HG03280 (cell line): ENCODE results near the gene SEC23B.
"Not testable (repeated sequence)": the region's sequence is repeated elsewhere in the genome, so short reads cannot be mapped to it uniquely, and the experiment has no call there.

Experiments used
- ATAC-seq: cut with Tn5 transposase; IDR thresholded peaks from one replicate; pipeline ENCODE4 v1.9.1; 2021; ENCODE audit warnings: mild to moderate bottlenecking, moderate library complexity; ENCODE audit not compliant: unreplicated experiment

Gene SEC23B

DNA sequence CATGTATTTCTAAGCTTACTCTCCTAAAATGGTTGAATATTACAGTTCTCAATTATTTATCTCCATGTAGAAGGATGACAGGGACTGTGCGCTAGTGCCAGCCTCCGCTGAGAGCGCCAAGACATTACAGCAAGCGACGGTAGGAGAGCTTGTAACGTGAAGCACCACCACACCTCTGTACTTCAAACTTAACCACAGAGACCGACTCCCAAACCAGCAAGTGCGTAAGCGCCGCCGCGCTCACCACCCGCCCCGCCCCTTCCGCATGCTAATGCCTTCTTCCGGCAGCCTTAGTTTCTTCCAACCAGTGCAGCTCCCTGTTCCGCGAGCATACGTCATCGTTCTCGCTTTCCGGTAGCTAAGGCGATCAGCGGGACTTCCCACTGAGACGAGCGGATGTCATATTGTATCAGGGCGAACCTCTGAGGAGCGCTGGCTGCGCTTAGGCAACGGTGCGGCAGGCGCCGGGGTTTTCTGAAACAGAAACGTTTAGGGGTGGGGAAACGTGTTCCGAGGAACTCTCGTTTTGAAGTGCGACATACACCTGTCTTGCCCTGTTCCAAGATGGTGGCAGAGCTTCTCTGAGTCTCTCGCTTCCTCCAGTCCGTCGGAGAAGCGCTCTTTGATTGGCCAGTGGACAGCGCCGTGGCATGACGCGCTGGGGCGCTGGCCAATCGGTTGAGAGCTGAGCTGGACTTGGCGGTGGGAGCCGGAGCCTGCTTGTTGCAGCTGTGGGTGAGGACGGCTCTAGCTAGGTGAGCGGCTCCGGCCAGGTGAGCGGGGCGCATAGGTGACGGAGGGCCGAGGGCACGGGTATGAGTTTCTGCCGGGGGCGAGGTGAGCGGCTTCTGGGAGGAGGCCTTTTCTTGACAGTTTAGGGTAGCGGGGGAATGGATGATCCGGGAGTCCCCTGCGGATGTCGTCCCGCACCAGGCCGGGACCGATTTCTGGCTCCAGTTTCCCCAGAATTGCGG, at the start of gene SEC23B:
Gene SEC23B (plus strand): TSS at position 723 of the 974 bp plus-strand sequence. CDS start 2,896 bp downstream, outside the sequence.
- peak; percentile 94 for ATAC-seq

GRCh38 chr20:18465536-18466200, 42.1 kb upstream of the SEC23B start:
- ATAC-seq, result no peak

DNA sequence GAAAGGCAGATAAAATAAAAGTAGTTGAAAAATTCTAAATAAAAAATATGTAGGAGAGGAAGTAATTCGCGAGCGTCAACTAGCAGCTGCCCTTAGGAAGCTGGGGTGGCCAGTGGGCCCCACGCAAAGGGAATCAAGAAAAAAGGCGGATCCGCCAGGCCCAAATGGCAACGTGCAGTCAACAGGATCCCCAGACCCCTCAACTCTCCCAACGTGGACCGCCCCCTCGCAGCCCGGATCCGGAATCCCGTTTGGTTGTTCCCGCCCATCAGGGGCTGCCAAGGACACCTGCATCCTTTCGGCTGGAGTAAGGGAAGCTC, 41.2 kb upstream of the SEC23B start:
- peak; percentile 28 for ATAC-seq

DNA sequence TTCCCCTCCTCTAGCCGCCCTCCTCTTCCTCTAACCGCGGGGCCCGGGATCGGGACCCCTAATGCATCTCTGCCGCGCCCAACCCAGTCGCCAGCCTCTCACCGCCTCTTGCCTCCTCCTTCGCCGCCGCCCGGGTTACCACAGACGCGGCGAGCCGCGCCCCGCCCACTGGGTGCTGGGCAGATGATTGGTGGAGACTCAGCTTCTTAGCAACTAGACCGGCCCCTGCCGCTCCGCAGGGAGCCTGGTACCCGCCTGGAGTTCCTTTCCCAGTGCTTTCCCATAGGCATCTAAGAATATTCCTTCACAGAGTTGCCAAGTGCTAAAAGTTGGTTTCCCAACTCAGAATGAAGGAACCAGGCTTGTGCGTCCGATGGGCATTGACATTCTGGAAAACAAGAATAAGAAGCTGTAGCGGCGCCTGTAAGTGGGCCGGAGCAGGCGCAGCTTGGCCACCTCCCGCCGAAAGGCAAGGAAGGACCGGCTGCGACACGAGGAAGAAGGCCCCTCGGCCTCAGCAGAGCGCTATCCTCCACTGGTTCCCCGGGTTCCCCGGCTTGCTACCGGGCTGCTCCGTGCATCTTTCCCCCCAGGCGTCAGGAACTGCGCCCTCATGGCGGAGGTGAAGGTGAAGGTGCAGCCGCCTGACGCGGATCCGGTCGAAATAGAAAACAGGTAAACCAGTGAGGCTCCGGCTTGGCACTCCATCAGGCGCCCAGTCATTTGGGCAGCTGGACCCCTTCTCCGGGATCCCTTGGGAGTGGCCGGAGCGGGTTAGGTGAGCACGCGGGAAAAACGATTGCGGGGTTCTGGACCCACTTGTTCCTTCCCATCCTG, 40.6 kb upstream of the SEC23B start, which contains the start of the genes DZANK1 and POLR3F:
Gene DZANK1 (minus strand): TSS at position 137 of the 837 bp plus-strand sequence. CDS start 1,672 bp downstream, outside the sequence.
Gene POLR3F (plus strand): TSS at position 497 of the 837 bp plus-strand sequence. CDS start 117 bp downstream, at position 614.
- peak; percentile 99 for ATAC-seq

DNA sequence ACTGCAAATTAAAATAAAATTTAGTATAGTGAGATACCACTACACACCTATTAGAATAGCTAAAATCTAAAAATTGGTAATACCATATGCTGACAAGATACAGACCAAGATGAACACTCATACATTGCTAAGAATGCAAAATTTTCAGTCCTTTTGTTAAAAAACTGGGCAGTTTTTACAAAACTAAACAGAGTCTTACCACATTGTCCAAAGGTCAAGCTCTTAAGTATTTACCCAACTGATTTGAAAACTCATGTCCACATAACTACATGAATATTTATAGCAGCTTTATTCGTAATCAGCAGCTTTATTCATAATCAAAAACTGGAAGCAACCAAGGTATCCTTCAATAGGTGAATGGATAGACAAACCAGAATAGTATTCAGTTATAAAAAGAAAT, 30.5 kb upstream of the SEC23B start:
- no peak for ATAC-seq

- ATAC-seq, result no peak
Observed at GRCh38 chr20:18477821-18478220, 29.9 kb upstream of the SEC23B start.

GRCh38 chr20:18481596-18481995, 26.1 kb upstream of the SEC23B start:
- ATAC-seq, result no peak

GRCh38 chr20:18488301-18488700, 19.4 kb upstream of the SEC23B start:
- ATAC-seq, result no peak

GRCh38 chr20:18496042-18496441, 11.7 kb upstream of the SEC23B start:
- ATAC-seq, result no peak

DNA sequence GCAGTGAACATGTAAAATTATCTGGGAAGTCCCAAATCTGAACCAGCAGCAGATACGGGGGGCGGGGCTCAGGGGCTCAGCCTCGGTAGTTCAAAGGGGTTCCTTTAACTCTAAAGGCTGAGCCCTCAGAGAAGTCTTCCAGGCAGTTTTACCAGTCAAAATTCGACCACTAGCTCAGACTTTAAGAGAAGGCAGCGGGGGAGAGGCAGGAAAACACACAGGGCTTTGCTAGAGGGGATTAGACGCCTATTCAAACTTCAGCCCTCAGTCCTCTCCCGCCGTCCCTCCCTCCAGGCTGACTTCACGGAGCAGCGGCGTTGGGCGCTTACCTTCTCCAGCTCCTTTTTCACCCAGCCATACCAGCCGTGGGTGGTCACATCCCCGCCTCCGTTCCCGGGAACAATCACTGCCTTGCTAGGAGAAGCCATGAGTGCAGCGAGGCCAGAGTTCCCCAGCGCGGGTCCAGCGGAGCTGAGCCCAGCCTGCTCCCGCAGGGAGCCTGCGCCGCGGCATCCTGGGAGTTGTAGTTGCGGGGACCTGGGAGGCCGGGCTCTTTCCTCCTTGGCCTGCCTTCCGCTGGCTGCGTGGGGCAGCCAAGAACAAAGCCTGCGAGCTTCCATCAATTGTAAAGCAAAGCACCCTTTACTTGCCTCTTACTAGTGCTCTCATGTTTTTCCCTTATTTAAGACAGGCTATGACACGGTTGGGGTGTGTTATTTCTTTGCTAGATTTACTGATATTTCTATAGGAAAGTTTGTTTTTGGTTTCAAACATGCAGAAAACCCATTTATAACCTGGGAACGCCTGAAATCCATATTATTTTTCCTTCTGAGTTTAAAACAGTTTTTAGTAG, 10.8 kb upstream of the SEC23B start, which contains the start of gene RBBP9:
Gene RBBP9 (minus strand): TSS at position 486 of the 853 bp plus-strand sequence. CDS start 58 bp downstream, at position 428.
- peak; percentile 95 for ATAC-seq

DNA sequence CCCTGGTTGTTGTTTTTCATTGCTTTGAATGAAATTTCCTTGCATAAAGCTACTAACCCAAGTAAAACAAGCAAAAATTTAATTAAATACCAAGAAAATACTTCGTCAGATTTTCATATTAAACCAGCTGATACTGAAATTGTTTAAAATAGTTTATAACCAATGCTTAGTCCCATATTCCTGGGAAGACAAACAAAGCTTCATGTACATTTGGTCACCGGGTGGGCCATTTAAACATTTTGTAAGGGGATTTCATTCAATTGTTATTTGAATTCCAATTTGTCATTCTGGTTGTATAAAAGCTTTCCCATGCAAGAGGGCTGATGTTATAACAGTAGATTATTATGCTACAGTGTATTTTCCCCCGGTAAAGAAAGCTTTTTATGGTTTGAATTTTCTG, 10.1 kb upstream of the SEC23B start:
- no peak for ATAC-seq

DNA sequence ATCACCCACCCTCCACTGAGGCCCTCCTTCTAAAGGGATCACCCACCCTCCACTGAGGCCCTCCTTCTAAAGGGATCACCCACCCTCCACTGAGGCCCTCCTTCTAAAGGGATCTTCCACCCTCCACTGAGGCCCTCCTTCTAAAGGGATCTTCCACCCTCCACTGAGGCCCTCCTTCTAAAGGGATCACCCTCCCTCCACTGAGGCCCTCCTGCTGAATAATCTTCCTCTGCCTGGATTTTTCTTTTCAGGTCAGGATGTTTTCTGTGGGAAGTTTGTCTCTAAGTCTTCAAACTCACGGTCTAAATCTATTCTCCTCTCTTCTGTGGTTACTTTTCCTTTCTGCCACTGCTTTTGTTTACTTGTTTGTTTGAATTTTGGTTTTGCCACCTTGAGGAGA, 6.1 kb upstream of the SEC23B start:
- ATAC-seq, result not testable (repeated sequence)

GRCh38 chr20:18504479-18505060, 3.2 kb upstream of the SEC23B start:
- no peak for ATAC-seq

- no peak for ATAC-seq
Observed at GRCh38 chr20:18506744-18507143, 996 bp upstream of the SEC23B start.

- no peak for ATAC-seq
Observed at GRCh38 chr20:18511571-18511970, 3.8 kb downstream of the SEC23B start.

GRCh38 chr20:18513208-18513607, 5.5 kb downstream of the SEC23B start:
- no peak for ATAC-seq

DNA sequence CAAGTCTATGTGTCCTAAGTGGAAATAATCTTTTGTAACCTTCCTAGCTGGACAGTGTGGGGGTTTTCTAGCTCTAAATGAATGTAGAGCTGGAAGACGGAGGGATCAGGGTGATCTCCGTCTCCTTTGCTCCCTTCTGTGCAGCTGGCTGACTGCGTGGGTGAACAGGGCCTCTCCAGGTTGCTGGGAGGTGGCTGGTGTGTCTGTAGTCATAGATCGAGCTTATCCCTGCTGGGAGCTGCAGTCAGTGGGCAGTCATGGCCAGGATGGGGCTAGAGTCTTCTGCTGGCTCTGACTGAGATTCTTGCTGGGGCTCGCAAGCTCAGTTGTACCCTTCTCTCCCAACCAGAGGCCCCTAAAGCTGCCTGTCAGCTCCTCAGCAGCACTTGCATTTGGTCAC, 6.4 kb downstream of the SEC23B start:
- ATAC-seq, result no peak

DNA sequence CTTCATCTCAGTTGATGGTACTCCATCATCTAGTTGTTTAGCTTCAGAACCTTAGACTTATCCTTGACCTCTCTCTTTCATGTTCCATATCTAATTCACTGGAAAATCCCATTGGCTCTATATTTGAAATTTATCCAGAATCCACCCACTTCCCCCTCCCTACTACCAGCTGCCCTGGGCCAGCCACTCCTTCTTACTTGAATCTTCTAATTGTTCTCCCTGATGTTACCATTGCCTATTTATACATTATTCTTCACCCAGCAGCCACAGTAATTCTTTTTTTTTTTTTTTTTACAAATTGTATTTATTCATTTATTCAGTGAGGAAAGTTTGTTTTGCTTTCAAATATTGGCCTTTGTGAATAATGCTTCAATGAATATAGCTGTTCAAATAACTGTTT, 8.2 kb downstream of the SEC23B start:
- no peak for ATAC-seq

- not testable (repeated sequence) for ATAC-seq
Observed at GRCh38 chr20:18522066-18522465, 14.3 kb downstream of the SEC23B start.
